ENCODE data around the gene NUDT16L1.

The NUDT16L1 gene

DNA sequence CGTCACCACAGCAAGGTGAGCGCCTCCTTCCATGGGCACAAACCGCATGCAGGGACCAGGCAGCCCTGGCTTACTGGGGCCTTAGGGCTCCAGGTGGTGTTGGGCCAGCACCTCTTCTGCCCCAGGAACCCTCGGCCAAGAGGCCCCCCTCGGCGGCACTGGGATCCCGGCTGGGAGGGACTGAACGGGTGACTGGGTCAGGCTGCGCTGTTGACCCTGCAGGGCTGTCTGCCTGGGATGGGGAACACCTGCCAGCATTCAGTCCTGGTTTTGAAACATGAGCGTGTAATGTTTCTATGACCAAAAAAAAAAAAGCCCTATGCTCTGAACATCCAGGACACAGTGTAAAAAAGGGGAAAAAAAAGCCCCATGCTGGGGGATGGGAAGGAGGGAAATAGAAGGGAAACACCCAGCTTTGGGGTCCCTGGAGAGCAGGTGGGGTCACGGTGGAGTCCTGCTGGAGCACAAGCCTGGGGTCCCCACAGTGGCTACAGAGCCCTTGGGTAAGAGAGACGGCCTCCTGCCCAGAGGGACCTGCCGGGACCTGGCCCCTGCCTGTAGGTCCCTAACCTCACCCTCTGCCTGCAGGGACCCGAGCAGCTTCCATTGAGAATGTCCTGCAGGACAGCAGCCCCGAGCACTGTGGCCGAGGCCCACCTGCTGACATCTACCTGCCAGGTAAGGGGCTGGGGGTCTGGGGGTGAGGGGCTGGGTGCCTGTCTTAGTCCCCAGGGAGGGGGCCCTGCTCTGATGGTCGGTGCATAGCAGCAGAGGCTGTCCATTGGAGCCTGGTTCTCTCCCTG, 9.9 kb upstream of the NUDT16L1 start:
- no peak for DNase-seq

DNA sequence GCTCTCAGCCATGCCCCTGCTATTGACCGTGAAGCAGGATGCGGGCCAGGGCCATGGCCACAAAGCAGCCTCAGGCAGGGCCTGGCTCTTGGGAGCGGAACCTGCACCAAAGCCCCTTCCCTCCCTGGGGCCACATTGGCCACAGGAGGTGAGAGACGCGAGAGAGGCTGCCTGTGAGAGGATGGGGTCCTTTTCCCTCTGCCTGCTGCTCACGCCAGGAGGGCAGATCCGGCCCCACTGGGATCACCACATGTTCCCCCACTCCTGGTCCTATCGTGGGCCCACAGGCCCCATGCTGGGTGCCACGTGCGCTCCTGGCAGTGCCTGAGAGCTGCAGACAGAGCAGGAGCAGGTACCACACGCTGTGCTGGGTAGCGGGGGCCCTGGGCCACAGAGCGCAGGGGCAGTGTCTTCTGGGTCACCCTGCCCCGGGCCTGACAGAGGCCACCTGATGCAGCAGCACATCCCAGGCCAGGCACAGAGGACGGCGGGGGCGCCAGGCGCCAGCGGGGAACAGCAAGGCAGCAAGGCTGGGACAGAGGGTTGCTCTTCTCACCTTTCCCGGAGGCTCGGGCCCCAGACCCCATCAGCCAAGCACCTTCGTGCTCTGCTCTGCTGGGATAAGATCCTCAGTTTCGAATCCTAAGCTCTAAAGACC, 9.2 kb upstream of the NUDT16L1 start:
- no peak for DNase-seq

DNA sequence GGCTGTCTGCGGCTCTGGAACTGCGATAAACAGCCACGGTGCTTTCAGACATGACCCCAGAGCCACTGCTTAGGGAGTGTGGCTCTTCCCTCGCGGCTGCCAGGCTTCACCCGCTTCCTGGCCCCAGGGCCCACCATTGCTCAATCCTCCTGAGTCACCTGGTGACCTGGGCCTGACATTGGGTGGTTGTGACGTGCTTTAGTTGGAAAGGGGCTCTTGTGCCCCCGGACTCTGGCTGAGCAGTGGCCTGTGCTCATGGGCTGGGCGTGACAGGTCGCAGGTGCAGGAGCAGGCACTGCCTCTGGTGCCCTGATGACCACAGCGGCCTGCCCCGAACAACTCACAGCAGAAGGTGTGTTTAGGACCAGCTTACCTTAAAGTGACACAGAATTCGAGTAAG, 8.6 kb upstream of the NUDT16L1 start:
- DNase-seq, result no peak

DNA sequence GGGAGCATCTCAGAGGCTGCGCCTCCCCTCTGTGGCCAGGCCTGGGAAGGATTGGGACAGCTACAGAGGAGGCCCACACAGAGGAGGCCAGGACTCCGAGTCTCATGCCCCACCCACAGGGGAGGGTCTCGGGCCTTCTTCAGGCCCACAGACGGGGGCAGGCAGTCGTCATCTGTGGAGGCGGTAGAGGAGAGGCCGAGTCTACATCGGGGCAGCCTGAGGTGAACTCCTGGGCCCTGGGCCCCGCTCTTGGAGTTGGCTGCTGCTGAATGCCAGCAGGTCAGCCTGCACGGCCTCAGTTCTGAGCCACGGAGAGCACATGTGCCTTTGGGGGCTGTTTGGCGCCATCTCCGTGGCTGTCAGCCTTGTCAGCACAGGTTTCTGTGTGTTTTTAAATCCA, 8.1 kb upstream of the NUDT16L1 start:
- no peak for DNase-seq

DNA sequence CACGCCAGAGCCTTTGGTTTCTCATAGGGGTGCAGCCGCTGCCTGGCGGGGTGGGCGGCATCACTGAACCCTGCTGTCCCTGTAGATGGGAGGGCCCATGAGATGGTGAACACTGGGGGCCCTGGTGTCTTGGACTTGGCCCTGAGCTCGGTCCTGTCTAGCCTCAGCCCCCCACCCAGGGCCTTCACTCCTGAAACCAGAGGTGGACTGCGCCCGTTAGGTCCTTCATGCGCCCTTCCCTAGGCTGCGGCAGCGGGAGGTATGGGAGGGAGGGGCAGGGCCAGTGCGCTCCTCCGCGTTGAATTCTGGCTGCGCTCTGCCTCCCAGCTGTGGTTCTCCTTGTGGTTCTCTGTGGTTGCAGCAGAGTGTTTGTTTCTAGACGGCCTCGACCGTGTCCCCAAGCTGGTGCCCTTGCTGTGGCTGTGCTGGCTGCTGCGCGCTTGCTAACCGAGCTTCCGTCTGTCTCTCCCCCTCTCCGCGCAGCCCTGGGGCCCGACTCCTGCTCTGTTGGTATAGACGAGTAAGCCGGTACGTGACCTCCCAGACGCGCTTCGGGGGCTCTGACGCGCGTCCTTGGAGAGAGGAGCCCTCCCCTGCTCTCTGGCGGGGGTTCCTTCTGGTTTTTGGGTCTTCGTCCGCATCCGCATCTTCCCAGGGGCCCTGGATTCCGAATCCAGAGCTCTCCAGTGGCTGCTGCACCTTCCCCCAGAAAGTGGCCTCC, 7.4 kb upstream of the NUDT16L1 start:
- no peak for DNase-seq

DNA sequence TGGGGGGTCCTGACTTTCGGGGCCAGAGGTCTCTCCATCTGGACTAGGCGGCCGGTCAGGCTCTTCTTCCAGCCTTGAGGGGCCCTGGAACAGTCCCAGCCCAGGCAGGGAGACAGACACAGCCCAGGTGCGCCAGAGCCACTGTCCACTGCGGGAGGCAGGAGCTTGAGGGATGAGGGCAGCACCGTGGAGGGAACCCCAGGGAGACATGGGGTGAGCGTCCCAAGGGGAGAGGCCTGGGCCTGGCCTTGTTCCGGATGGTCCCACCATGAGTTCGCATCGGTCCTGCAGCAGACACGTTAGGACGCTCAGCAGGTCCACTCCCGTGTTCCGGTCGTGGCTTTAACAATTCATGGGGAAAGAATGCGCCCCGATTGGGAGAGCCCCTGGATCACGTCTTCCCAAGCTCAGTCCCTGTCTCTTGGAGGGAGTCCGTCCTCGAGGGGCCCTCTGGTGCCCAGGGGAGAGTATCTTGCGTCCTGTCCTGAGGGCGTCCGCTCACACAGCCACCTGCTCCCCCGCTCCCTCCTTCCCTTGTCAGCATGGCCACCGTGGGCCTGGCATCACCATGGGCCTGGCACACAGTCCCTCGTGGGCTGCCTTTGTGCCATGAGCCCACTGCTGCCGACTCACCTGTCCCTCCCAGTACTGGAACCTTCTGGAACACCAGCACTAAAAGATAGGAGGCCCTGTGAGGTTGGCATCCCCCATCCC, 6.7 kb upstream of the NUDT16L1 start:
- no peak for DNase-seq

DNA sequence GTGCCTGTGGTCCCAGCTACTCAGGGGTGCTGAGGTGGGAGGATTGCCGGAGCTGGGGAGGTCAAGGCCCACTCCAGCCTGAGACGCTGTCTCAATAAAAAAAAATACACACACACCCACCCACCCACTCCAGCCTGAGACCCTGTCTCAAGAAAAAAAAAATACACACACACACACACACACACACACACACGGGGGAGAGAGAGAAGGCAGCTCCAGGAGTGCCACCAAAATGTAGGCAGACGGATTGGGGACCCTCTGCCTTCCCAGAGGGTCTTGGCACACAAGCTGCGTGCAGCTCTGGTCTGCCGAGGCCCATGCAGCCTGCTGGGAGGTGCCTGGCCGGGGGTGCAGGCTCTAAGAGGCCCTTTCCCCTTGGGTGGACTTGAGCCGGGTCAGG, 5.9 kb upstream of the NUDT16L1 start:
- DNase-seq, result no peak

DNA sequence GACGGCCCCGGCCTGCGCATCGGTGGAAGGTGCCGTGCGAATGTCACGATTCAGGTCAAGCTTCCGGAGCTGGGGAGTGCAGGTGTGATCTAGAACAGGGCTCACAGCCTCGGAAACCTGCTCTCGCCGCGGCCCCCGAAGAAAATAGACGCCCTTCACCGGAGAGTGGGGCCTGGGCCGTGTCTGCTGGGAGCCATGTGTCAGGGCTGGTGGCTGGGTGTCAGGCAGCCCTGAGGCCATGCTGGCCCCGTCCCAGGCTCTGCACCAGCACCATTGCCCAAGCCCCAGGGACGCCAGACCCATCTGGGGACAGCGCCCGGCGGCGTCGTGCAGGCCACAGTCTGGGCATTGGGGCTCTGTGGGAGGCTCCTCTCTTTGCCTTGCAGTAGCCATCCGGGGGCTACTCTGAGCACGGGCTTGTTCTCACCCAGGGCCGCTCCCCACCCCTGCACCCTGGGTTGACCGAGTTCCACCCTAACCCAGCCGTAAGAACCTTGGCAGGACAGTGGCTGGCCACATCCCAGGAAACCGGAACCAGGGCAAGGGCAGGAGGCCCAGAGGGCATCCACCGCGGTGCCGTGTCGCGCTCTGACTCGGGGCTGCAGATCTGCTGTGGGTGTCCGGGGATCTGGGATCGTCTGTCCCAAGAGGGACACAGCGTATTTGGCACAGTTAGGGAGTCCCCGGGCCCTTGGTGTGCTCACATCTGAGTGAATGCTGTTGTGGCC, 5.3 kb upstream of the NUDT16L1 start:
- no peak for DNase-seq

DNA sequence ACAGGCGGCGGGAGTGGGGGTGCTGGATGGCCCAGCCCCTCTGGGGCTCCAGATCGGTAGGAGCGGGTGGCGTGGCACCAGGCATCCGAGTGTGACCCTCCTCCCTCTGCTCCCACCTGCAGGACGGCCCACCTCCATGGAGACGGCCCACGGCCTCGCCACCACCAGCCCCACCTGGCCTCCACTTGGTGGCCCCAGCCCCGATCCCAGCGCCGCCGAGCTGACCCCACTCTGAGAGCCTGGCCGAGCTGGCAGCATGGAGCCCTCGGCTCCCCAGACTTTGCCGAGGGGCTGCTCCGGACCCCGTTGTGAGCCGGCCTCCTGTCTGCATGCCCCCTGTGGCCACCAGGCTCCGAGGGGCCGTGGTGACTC, 4.7 kb upstream of the NUDT16L1 start:
- DNase-seq, result no peak

DNA sequence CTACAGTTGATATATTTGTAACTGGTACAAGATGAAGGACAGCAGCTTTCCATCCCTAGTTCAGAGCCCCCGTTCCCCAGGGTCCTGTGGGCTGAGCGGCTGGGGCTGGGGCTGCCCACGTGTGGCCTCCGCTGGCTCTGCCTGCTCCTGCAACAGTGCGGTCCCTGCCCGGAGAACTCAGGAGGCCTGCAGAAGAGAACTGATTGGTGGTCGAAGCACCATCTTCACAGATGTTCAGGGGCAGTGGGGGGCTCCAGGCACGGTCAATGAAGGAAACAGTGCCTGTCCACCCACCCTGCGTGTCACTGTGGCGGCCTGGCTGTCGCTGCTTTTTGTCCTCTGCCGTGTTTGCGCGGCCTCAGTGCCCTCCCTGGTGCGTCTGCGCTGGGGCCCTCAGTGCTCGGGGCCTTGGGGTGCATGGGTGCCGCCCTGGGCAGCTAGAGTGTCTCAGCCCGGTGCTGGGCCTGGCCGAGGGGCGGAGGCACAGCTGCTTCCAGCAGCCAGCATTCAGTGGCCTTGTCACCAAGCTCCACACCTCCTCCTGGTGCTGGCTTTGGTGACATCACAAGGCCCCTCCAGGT, 4.2 kb upstream of the NUDT16L1 start:
- no peak for DNase-seq

DNA sequence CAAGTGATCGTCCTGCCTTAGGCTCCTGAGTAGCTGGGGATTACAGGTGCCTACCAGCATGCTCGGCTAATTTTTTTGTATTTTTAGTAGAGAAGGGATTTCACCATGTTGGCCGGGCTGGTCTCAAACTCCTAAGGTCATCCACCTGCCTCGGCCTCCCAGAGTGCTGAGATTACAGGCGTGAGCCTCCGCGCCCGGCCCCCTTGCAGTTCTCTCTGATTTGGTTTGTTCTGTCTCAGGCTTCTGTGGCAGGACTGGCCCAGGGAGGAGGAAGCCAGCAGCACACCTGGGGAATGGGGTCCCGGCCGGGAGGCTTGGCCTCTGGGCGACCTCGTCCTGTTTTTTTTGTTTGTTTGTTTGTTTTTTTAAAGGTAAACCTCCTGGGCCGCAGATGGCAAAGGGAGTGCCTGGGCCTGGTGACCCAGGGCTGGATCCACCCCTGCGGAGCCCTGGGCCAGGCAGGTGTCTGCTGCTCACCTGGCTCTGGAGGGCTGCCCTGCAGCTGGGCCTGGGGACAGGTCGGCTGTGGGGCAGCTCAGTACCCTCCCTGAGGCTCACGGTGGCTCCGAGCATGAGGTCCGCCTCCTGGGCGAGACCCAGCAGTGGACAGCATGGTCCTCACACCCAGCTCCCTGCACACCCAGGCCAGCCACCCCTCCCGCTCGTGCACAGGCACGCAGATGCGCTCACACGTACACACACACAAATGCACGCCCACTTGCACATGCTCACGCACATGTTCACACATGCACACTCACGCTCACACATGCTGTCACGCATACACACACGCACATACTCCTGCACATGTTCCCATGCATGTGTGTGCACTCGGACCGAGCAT, 3.3 kb upstream of the NUDT16L1 start:
- DNase-seq, result no peak

DNA sequence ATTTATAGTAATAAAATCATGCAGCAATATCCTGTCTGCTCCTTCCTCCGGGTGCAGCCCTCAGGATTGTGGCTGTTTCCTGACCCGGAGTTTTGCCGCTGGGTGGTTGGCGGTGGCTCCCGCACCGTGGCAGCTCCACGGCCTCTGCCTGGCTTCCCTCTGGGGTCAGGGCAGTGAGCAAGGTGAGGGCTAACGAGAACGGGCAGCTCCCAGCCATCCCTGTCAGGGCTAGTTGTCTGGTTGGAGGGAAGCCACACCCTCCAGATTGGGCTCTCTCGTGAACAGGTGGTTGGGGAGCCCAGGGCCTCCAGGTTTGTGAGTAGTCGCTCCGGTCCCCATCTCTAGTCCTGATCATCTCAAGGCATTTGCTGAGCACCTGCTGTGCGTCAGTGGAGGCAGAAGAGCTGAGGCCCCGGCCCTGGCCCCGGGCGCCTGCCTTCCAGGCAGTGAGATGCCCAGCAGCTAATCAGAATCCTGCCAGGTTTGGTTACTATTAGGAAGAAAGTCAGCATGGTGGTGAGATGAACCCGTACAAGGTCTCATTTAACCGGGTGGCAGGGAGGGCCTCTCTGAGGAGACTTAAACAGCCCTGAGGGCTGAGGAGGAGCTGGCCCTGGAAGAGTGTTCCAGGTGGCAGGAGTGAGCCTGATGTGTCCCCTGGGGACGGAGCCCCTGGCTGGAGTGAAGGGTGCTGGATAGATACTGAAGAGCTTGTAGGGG, 2.3 kb upstream of the NUDT16L1 start:
- no peak for DNase-seq

DNA sequence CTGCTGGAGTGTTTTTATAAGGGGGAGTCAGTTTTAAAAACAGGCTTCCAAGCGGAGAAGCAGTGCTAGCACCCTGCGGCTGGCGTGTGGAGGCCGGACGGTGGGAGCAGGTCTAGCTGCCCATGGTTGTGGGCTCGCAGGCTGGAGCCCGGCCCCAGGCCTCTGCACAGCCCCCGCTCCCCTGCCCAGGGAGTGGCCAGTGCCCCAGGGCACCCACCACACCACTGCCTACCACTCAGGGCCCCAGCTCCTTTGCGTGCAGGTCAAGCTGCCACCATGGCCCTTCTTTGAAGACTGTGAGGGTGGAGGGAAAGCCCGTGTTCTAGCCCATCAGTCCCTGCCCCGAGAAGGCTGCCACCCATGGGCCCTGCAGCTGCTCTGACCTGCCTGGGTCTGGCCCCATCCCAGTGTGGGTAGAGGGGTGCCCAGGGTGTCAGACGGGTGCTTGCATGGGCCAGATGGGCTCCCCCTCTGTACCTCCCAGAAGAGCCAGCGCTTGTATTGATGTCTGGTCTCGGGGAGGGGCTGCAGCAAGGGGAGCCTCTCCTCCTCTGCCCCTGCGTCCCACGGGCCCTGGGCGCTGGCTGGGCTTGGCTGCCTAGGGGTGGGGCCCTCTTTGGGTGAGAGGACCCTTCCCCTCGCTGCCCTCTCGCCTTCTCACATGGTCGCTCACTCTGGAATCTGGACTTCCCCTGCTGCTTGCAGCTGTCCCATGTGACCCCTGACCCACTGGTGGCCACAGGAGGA, 1.5 kb upstream of the NUDT16L1 start:
- DNase-seq, result no peak

DNA sequence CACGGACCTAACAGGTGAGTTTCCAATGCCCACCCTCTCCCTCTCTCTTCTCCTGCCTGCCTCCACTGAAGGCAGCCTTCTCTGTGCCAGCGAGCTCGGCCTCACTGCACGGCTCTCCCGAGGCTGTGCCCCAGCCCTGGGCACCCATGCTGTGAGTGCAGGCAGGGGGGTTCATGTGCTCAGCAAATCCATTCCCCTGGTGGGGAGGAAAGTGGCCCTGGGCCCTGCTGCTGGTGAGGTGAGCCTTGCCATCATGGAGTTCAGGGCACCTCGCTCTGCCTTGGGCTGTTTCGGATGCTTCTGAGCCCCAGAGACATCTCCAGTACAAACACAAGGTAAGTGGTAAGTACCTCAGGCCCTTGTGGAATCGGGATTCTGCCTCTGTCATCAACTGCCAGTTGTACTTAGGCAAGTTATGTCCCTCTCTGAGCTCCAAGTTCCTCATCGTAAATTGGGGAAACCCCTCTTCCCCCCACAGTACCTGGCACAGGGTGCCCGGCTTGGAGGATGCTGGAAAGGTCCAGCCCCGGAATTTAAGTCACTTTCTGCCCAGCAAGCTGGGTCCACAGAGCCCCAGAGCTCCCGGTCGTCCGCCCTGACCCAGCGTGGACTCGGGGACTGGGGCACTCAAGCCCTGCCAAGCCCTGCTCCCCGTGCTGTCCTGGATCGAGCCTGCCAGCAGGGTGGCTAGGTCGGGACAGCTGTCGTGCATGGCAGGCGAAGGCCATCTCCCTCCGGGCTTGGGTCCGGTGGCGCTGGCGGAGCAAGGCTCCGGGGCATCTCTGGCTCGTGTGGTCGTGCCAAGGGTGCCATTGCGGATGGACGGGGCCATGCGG, 684 bp upstream of the NUDT16L1 start:
- peak; percentile 38 for DNase-seq

DNA sequence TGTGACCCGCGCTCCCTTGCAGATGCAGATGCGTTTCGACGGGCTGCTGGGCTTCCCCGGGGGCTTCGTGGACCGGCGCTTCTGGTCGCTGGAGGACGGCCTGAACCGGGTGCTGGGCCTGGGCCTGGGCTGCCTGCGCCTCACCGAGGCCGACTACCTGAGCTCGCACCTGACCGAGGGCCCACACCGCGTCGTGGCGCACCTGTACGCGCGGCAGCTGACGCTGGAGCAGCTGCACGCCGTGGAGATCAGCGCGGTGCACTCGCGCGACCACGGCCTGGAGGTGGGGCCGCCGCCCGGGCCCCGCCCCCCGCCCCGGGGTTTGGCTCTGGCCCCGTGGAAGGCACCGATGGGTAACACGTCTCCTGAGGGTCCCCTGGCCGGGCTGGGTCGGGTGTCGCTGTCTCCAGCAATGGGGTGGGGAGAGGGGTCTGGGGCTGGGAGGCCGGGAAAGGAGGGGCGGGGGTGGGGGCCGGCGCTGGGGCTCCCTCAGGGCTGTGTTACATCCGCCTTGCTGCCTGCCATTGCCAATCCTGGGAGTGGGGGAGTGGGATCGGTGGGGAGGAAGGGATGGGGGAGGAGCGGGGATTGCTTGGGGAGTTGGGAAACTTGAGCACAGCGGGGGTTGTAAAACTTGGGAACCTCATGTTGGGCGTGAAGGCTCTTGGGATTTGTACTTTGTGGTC, 737 bp downstream of the NUDT16L1 start:
- peak; percentile 55 for DNase-seq

DNA sequence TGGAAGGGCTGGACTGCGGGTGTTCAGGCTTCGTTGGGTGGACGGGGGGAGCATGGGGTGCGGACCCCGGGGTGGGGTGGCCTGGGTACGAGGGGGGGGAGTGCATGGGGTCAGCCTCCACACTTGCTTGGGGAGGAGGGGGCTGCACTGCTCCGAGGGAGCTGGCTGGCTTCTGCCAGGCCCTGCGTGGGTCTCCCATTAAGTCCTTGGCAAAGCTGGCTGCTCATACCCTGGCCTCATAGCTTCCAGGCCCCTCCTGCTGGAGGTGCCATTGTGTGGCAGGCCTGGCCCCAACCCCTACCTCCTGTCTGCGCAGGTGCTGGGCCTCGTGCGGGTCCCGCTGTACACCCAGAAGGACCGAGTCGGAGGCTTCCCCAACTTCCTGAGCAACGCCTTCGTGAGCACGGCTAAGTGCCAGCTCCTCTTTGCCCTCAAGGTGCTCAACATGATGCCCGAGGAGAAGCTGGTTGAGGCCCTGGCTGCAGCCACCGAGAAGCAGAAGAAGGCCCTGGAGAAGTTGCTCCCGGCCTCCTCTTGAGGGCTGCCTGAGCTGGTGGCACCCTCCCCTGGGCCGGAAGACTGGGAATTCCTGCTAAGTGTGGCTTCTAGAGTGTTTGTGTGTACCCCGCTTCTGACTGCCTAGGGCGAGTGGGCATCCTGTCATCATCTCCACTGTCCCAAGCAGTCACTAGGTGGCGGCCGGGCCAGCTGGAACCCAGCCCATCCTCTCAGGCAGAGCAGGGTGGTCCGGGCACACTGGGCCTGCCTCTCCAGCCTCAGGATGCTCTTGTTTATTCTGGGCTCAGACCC, 1.5 kb downstream of the NUDT16L1 start:
- no peak for DNase-seq

DNA sequence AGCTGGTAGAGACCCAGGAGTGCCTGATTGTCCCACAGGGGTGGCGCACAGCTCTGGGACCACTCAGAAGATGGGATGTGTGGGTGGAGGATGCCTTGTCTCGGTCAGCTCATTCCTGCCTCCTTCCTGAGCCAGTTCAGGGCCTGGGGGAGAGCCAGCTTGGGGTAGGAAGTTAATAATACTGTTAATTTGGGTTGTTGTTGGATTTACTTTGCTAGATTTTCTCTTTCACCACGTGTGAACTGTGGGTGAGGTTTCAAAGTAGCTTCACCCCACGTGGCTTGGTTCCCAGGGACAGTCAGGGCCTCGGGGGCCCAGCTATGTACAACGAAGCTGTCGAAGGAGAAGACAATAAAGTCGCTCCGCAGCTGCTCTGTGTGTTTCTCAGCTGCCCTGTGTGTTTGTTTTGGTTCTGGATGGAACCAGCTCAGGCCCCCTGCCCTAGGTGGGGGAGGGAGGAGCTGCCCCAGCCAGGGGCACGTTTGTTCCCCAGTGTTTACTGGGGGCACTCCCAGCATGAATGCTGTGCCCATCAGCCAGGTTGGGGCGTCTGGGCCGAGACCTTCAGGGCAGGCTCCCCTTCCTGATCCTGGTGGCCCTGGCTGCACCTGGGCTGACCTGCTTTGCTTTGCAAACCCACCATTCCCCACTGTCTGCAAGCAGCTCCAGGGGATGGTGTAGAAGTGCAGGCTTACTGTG, 2.3 kb downstream of the NUDT16L1 start:
- DNase-seq, result no peak
